Measurements from ENCODE around the gene SNRPF. TPM values are rescaled to one million over a fixed set of nuclear protein-coding genes. Genes with fewer than 3 reads are reported as not detected.

SNRPF gene
- total RNA-seq, 1 donor from 2014 or later: not detected

DNA sequence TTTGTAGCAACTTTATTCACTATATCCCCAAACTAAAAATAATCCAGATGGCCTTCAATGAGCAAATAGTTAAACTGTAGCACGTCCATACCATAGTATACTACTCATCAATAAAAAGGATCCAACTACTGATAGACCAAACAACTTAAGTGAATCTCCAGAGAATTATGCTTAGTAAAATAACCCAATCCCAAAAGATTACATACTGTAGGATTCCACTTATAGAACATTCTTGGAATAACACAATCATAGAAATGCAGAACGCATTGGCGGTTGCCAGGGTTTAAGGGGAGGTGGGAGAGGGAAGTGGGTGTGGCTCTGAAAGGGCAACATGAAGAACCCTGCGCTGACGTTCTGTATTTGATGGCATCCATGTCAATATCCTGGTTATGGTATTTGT, 28.6 kb downstream of the SNRPF start:
- Histone ChIP-seq H3K9me3 (no peaks in the 10 kb centered on the region), H3K4me3 (no peak overlapping the region), H3K27ac (no peak overlapping the region), H3K4me1 (no peaks in the 10 kb centered on the region), H3K36me3 (no peaks in the 10 kb centered on the region), H3K27me3 (no peaks in the 10 kb centered on the region)
- TF ChIP-seq, protein P1, sequence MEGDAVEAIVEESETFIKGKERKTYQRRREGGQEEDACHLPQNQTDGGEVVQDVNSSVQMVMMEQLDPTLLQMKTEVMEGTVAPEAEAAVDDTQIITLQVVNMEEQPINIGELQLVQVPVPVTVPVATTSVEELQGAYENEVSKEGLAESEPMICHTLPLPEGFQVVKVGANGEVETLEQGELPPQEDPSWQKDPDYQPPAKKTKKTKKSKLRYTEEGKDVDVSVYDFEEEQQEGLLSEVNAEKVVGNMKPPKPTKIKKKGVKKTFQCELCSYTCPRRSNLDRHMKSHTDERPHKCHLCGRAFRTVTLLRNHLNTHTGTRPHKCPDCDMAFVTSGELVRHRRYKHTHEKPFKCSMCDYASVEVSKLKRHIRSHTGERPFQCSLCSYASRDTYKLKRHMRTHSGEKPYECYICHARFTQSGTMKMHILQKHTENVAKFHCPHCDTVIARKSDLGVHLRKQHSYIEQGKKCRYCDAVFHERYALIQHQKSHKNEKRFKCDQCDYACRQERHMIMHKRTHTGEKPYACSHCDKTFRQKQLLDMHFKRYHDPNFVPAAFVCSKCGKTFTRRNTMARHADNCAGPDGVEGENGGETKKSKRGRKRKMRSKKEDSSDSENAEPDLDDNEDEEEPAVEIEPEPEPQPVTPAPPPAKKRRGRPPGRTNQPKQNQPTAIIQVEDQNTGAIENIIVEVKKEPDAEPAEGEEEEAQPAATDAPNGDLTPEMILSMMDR (IDR thresholded peaks at IDR 0.05): no peak
- no peak for DNase-seq (ENCODE audit: low spot score in 2 of 2)
- intact Hi-C loops (cut with DNase I): no loop called here

DNA sequence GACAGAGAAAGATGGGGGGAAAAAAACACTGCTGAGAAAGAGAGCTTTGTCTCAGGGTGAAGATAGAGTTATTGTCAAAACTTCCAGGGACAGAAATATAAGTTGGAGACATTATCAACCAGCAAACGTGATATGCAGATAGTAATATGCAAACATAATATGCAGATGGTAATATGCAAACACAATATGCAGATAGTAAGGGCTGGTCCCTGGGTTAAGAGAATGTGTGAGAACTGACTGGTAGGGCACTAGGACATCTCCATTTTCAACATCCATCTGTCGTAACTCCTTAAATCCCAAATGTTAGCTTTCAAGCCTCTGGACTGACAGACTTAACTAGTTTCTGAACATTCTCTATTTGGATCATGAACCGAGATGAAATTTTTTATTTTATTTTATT, 32.2 kb downstream of the SNRPF start:
- Histone ChIP-seq H3K27me3 (no peaks in the 10 kb centered on the region), H3K9me3 (no peaks in the 10 kb centered on the region), H3K4me1 (no peaks in the 10 kb centered on the region), H3K4me3 (no peak overlapping the region), H3K36me3 (no peaks in the 10 kb centered on the region), H3K27ac (no peak overlapping the region)
- TF ChIP-seq, protein P1 (IDR thresholded peaks at IDR 0.05): no peak
- DNase-seq (ENCODE audit: low spot score in 2 of 2): no peak
- intact Hi-C loops (cut with DNase I): no loop called here

DNA sequence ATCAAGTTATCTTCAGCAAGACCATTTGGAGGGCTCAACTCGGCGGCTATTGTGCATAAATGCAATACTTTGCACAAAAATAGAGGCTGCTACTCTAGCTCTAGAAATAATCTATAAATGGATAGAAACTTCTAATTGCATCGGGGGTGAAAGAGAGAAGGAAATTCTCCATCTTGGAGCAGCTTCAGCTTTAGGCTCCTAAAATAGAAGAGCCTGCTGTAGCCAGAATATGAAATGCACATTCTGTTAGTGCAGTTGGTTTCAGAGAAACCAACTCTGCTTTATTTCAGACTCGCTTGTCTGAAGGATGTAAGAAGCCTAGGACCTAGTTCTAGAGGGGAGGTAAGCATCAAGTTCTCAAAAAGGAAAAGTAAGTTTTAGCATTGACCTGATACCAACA, 38.1 kb downstream of the SNRPF start:
- no peak for DNase-seq (ENCODE audit: low spot score in 2 of 2)
- H3K4me3 ChIP-seq: no peak overlapping the region

DNA sequence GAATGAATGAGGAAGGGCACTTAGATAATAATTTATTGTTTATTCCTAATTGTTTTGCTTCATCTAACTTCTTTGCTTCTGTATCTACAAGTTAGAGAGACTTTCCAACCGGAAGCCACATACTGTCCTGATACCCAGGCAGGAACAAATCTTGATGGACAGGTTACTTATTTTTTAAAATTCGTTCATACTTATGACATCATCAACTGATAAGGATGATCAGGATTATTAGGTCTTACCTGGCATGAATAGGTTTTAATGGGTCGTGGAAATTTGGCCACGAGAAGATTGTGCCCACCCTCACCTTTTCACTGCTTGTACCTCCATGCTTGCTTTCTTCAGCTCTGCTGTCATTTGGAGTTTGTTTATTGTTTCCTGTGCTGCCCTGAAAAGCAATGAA, 39.3 kb downstream of the SNRPF start:
- DNase-seq (ENCODE audit: low spot score in 2 of 2): no peak
- intact Hi-C loops (cut with DNase I): no loop called here
- Histone ChIP-seq H3K4me1 (no peaks in the 10 kb centered on the region), H3K27me3 (no peaks in the 10 kb centered on the region), H3K4me3 (no peak overlapping the region), H3K36me3 (no peaks in the 10 kb centered on the region), H3K9me3 (no peaks in the 10 kb centered on the region), H3K27ac (no peak overlapping the region)
- TF ChIP-seq, protein P1 (IDR thresholded peaks at IDR 0.05): no peak

More for the DNA sequence above, 38.1 kb downstream of the SNRPF start:
- Histone ChIP-seq H3K9me3 (no peaks in the 10 kb centered on the region), H3K36me3 (no peaks in the 10 kb centered on the region), H3K4me1 (no peaks in the 10 kb centered on the region), H3K27me3 (no peaks in the 10 kb centered on the region), H3K27ac (no peak overlapping the region)
- TF ChIP-seq, protein P1 (IDR thresholded peaks at IDR 0.05): no peak
- intact Hi-C loops (cut with DNase I): no loop called here

DNA sequence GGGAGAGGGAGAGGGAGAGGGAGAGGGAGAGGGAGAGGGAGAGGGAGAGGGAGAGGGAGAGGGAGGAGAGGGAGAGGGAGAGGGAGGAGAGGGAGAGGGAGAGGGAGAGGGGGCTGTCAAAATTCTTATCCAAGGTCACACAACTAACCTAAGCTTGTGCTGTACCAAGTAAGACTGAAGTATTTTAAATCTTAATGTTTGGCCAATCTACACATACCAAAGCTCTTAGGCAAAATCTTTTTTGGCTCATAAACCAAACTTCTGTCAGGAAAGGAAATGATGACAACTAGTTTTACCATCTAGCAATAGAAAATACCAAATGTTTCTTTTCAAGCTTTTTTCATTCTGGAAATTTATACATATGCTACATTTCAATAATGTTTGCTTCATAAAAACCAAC, 49.8 kb downstream of the SNRPF start:
- Histone ChIP-seq H3K4me1 (no peaks in the 10 kb centered on the region), H3K36me3 (no peaks in the 10 kb centered on the region), H3K27me3 (no peaks in the 10 kb centered on the region), H3K9me3 (no peaks in the 10 kb centered on the region), H3K4me3 (no peak overlapping the region), H3K27ac (no peak overlapping the region)
- TF ChIP-seq, protein P1 (IDR thresholded peaks at IDR 0.05): no peak
- DNase-seq (ENCODE audit: low spot score in 2 of 2): no peak
- intact Hi-C loops (cut with DNase I): no loop called here

DNA sequence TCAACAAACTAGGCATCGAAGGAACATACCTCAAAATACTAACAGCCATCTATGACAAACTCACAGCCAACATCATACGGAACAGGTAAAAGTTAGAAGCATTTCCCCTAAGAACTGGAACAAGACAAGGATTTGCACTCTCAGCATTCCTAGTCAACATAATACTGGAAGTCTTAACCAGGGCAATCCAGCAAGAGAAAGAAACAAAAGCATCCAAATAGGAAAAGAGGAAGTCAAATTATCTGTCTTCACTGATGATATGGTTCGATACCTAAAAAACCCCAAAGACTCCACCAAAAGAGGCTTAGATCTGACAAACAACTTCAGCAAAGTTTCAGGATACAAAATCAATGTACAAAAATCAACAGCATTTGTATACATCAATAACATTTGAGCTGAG, 51.1 kb downstream of the SNRPF start:
- Histone ChIP-seq H3K4me1 (no peaks in the 10 kb centered on the region), H3K4me3 (no peak overlapping the region), H3K36me3 (no peaks in the 10 kb centered on the region), H3K27me3 (no peaks in the 10 kb centered on the region), H3K27ac (no peak overlapping the region), H3K9me3 (no peaks in the 10 kb centered on the region)
- intact Hi-C loops (cut with DNase I): no loop called here
- TF ChIP-seq, protein P1 (IDR thresholded peaks at IDR 0.05): no peak
- no peak for DNase-seq (ENCODE audit: low spot score in 2 of 2)
